Measurements from ENCODE around the gene MEGF6. TPM values are rescaled to one million over a fixed set of nuclear protein-coding genes. Genes with fewer than 3 reads are reported as not detected.

The MEGF6 gene
- total RNA-seq, 2 experiments from 2014 or later, result 2.6 to 4.5 TPM

- POLR2A ChIA-PET, result no interaction called here
- DNase-seq, result no peak
- H3K4me3 Mint-ChIP-seq, result no peak overlapping the region
These were observed 137.9 kb downstream of the MEGF6 start for GRCh38 chr1:3473381-3473844.

GRCh38 chr1:3472906-3473305, 138.4 kb downstream of the MEGF6 start:
- CTCF ChIA-PET, result no interaction called here
- Mint-ChIP-seq H3K4me1 (no peaks in the 10 kb centered on the region), H3K4me3 (no peak overlapping the region), H3K9me3 (ENCODE audit: low read depth) (no peaks in the 10 kb centered on the region), H3K27me3 (no peaks in the 10 kb centered on the region), H3K36me3 (ENCODE audit: low read depth) (no peaks in the 10 kb centered on the region), H3K27ac (no peak overlapping the region)
- ATAC-seq, result no peak
- no peak for DNase-seq
- intact Hi-C loops (cut with DNase I, micrococcal nuclease), result no loop called here
- POLR2A ChIA-PET, result no interaction called here

More at GRCh38 chr1:3473381-3473844, 137.9 kb downstream of the MEGF6 start:
- no peaks in the 10 kb centered on the region for H3K36me3 Mint-ChIP-seq (ENCODE audit: low read depth)
- ATAC-seq, result no peak
- intact Hi-C loops (cut with DNase I, micrococcal nuclease), result no loop called here
- H3K27me3 Mint-ChIP-seq, result no peaks in the 10 kb centered on the region
- CTCF ChIA-PET, result no interaction called here
- no peaks in the 10 kb centered on the region for H3K9me3 Mint-ChIP-seq (ENCODE audit: low read depth)
- no peak overlapping the region for H3K27ac Mint-ChIP-seq
- no peaks in the 10 kb centered on the region for H3K4me1 Mint-ChIP-seq

GRCh38 chr1:3472088-3472850, 139.0 kb downstream of the MEGF6 start:
- ChIA-PET CTCF (no interaction called here), POLR2A (no interaction called here)
- H3K27ac Mint-ChIP-seq, result no peak overlapping the region
- DNase-seq, result no peak
- no peaks in the 10 kb centered on the region for H3K36me3 Mint-ChIP-seq (ENCODE audit: low read depth)
- no peak for ATAC-seq
- no peak overlapping the region for H3K4me3 Mint-ChIP-seq
- H3K27me3 Mint-ChIP-seq, result no peaks in the 10 kb centered on the region
- intact Hi-C loops (cut with DNase I, micrococcal nuclease), result no loop called here
- H3K9me3 Mint-ChIP-seq (ENCODE audit: low read depth), result no peaks in the 10 kb centered on the region
- H3K4me1 Mint-ChIP-seq, result no peaks in the 10 kb centered on the region

- H3K27me3 Mint-ChIP-seq, result no peaks in the 10 kb centered on the region
- ATAC-seq, result no peak
- no peaks in the 10 kb centered on the region for H3K36me3 Mint-ChIP-seq (ENCODE audit: low read depth)
- no peaks in the 10 kb centered on the region for H3K9me3 Mint-ChIP-seq (ENCODE audit: low read depth)
- ChIA-PET CTCF (no interaction called here), POLR2A (no interaction called here)
- no peaks in the 10 kb centered on the region for H3K4me1 Mint-ChIP-seq
- H3K4me3 Mint-ChIP-seq, result no peak overlapping the region
- intact Hi-C loops (cut with DNase I, micrococcal nuclease), result no loop called here
- no peak overlapping the region for H3K27ac Mint-ChIP-seq
- no peak for DNase-seq
These were observed 139.8 kb downstream of the MEGF6 start for GRCh38 chr1:3471356-3472087.

GRCh38 chr1:3470650-3471355, 140.5 kb downstream of the MEGF6 start:
- ATAC-seq (no peak), DNase-seq (no peak)
- Mint-ChIP-seq H3K27me3 (no peaks in the 10 kb centered on the region), H3K27ac (no peak overlapping the region), H3K4me3 (no peak overlapping the region), H3K9me3 (ENCODE audit: low read depth) (no peaks in the 10 kb centered on the region), H3K36me3 (ENCODE audit: low read depth) (no peaks in the 10 kb centered on the region), H3K4me1 (no peaks in the 10 kb centered on the region)
- intact Hi-C loops (cut with DNase I, micrococcal nuclease), result no loop called here
- ChIA-PET POLR2A (no interaction called here), CTCF (no interaction called here)

GRCh38 chr1:3469849-3470649, 141.3 kb downstream of the MEGF6 start:
- H3K27me3 Mint-ChIP-seq, result no peaks in the 10 kb centered on the region
- DNase-seq (no peak), ATAC-seq (no peak)
- POLR2A ChIA-PET, result no interaction called here
- no peaks in the 10 kb centered on the region for H3K36me3 Mint-ChIP-seq (ENCODE audit: low read depth)
- intact Hi-C loops (cut with DNase I, micrococcal nuclease), result no loop called here
- H3K4me1 Mint-ChIP-seq, result no peaks in the 10 kb centered on the region
- no peak overlapping the region for H3K27ac Mint-ChIP-seq
- CTCF ChIA-PET, result no interaction called here
- H3K9me3 Mint-ChIP-seq (ENCODE audit: low read depth), result no peaks in the 10 kb centered on the region
- no peak overlapping the region for H3K4me3 Mint-ChIP-seq

- Mint-ChIP-seq H3K4me1 (no peaks in the 10 kb centered on the region), H3K9me3 (ENCODE audit: low read depth) (no peaks in the 10 kb centered on the region), H3K27ac (no peak overlapping the region), H3K36me3 (ENCODE audit: low read depth) (no peaks in the 10 kb centered on the region), H3K27me3 (no peaks in the 10 kb centered on the region), H3K4me3 (no peak overlapping the region)
- CTCF ChIA-PET, result no interaction called here
- ATAC-seq, result no peak
- DNase-seq, result no peak
- POLR2A ChIA-PET, result no interaction called here
- intact Hi-C loops (cut with DNase I, micrococcal nuclease), result no loop called here
These were observed 142.0 kb downstream of the MEGF6 start for GRCh38 chr1:3469104-3469848.

- DNase-seq (peak; percentile 5), ATAC-seq (no peak)
- Mint-ChIP-seq H3K4me1 (no peaks in the 10 kb centered on the region), H3K9me3 (ENCODE audit: low read depth) (no peaks in the 10 kb centered on the region), H3K27me3 (no peaks in the 10 kb centered on the region), H3K36me3 (ENCODE audit: low read depth) (no peaks in the 10 kb centered on the region), H3K27ac (no peak overlapping the region), H3K4me3 (no peak overlapping the region)
- POLR2A ChIA-PET, result no interaction called here
- intact Hi-C loops (cut with DNase I, micrococcal nuclease), result no loop called here
- CTCF ChIA-PET, result no interaction called here
These were observed 142.8 kb downstream of the MEGF6 start for GRCh38 chr1:3468236-3469103.

GRCh38 chr1:3467096-3468036, 143.9 kb downstream of the MEGF6 start:
- ChIA-PET CTCF (interaction anchor here (0.6 to 1.2 kb wide), 2 partner anchors 14 to 1374 kb away, joined by 3 read pairs; no protein-coding TSS in a partner anchor), POLR2A (no interaction called here)
- Mint-ChIP-seq H3K27ac (no peak overlapping the region), H3K27me3 (no peaks in the 10 kb centered on the region), H3K36me3 (ENCODE audit: low read depth) (no peaks in the 10 kb centered on the region), H3K4me1 (no peaks in the 10 kb centered on the region), H3K9me3 (ENCODE audit: low read depth) (no peaks in the 10 kb centered on the region), H3K4me3 (no peak overlapping the region)
- intact Hi-C loops (cut with DNase I, micrococcal nuclease), result no loop called here
- ATAC-seq (no peak), DNase-seq (peak; percentile 2)

Data from activated CD4-positive, alpha-beta T cell treated with anti-CD3 and anti-CD28 coated beads for 36 hours (primary cell).